ENCODE measurements around the gene ANO2. TPM values are rescaled to one million over a fixed set of nuclear protein-coding genes. Genes with fewer than 3 reads are reported as not detected.

The ANO2 gene
- total RNA-seq, 1 donor from 2014 or later: 1.5 TPM

- no peak for DNase-seq (ENCODE audit: low read depth)
- no peaks in the 10 kb centered on the region for H3K36me3 ChIP-seq (ENCODE audit: control insufficient read depth, insufficient read depth, low read length)
- no peak for TF ChIP-seq CTCF (IDR thresholded peaks at IDR 0.05; ENCODE audit: insufficient read depth, low read length, poor library complexity, severe bottlenecking)
- no peaks in the 10 kb centered on the region for H3K27me3 ChIP-seq (ENCODE audit: control insufficient read depth, insufficient read depth, low read length)
- no peak overlapping the region for H3K4me3 ChIP-seq (ENCODE audit: low read depth, low read length)
Observed at GRCh38 chr12:5582541-5582940, 362.5 kb downstream of the ANO2 start.

- TF ChIP-seq CTCF (IDR thresholded peaks at IDR 0.05; ENCODE audit: insufficient read depth, low read length, poor library complexity, severe bottlenecking): no peak
- no peak for DNase-seq (ENCODE audit: low read depth)
- no peaks in the 10 kb centered on the region for H3K27me3 ChIP-seq (ENCODE audit: control insufficient read depth, insufficient read depth, low read length)
- no peak overlapping the region for H3K4me3 ChIP-seq (ENCODE audit: low read depth, low read length)
- H3K36me3 ChIP-seq (ENCODE audit: control insufficient read depth, insufficient read depth, low read length): no peaks in the 10 kb centered on the region
Observed at GRCh38 chr12:5582018-5582417, 363.0 kb downstream of the ANO2 start.

- Histone ChIP-seq H3K4me3 (ENCODE audit: low read depth, low read length) (no peak overlapping the region), H3K27me3 (ENCODE audit: control insufficient read depth, insufficient read depth, low read length) (no peaks in the 10 kb centered on the region), H3K36me3 (ENCODE audit: control insufficient read depth, insufficient read depth, low read length) (no peaks in the 10 kb centered on the region)
- TF ChIP-seq CTCF (IDR thresholded peaks at IDR 0.05; ENCODE audit: insufficient read depth, low read length, poor library complexity, severe bottlenecking): no peak
- DNase-seq (ENCODE audit: low read depth): no peak
Observed at GRCh38 chr12:5581616-5582015, 363.4 kb downstream of the ANO2 start.

- no peak for TF ChIP-seq CTCF (IDR thresholded peaks at IDR 0.05; ENCODE audit: insufficient read depth, low read length, poor library complexity, severe bottlenecking)
- H3K4me3 ChIP-seq (ENCODE audit: low read depth, low read length): no peak overlapping the region
- no peak for DNase-seq (ENCODE audit: low read depth)
- H3K36me3 ChIP-seq (ENCODE audit: control insufficient read depth, insufficient read depth, low read length): no peaks in the 10 kb centered on the region
- no peaks in the 10 kb centered on the region for H3K27me3 ChIP-seq (ENCODE audit: control insufficient read depth, insufficient read depth, low read length)
Observed at GRCh38 chr12:5581019-5581418, 364.0 kb downstream of the ANO2 start.

- no peak for DNase-seq (ENCODE audit: low read depth)
- Histone ChIP-seq H3K27me3 (ENCODE audit: control insufficient read depth, insufficient read depth, low read length) (no peaks in the 10 kb centered on the region), H3K36me3 (ENCODE audit: control insufficient read depth, insufficient read depth, low read length) (no peaks in the 10 kb centered on the region), H3K4me3 (ENCODE audit: low read depth, low read length) (no peak overlapping the region)
- TF ChIP-seq CTCF (IDR thresholded peaks at IDR 0.05; ENCODE audit: insufficient read depth, low read length, poor library complexity, severe bottlenecking): no peak
Observed at GRCh38 chr12:5578775-5579174, 366.3 kb downstream of the ANO2 start.

- DNase-seq (ENCODE audit: low read depth): no peak
- H3K4me3 ChIP-seq (ENCODE audit: low read depth, low read length): no peak overlapping the region
- no peak for TF ChIP-seq CTCF (IDR thresholded peaks at IDR 0.05; ENCODE audit: insufficient read depth, low read length, poor library complexity, severe bottlenecking)
- no peaks in the 10 kb centered on the region for H3K36me3 ChIP-seq (ENCODE audit: control insufficient read depth, insufficient read depth, low read length)
- H3K27me3 ChIP-seq (ENCODE audit: control insufficient read depth, insufficient read depth, low read length): no peaks in the 10 kb centered on the region
Observed at GRCh38 chr12:5577741-5578140, 367.3 kb downstream of the ANO2 start.
